ENCODE measurements around the gene AUNIP.

- no peak for TF ChIP-seq POLR2AphosphoS5 (IDR thresholded peaks at IDR 0.05)
- no peak for TF ChIP-seq CTCF (IDR thresholded peaks at IDR 0.05)
Measured at GRCh38 chr1:25858494-25858893, 763 bp downstream of the AUNIP start.
